HL-60 (cell line): ENCODE results near the gene LGALS9.
A peak's percentile ranks its signal among the peaks of the same experiment; 100 is the strongest.
"Not testable (repeated sequence)": the region's sequence is repeated elsewhere in the genome, so short reads cannot be mapped to it uniquely, and the experiment has no call there.

Experiments
- DNase-seq, 2 experiments: peaks; one replicate each; pipeline ENCODE4 v3.0.0-alpha.2; 2010 to 2020; ENCODE audit warnings: low read depth in 1 of 2, low spot score in 1 of 2
- H3K27ac ChIP-seq: fragments of 250-450 bp; sonication (Bioruptor Pico); replicated peaks from 2 replicates; pipeline ENCODE4 v1.5.1; 2020; ENCODE audit warnings: mild to moderate bottlenecking, moderate library complexity
- H3K27me3 ChIP-seq: fragments of 250-450 bp; sonication (Bioruptor Pico); 2 replicates; pipeline ENCODE4 v1.5.1; 2021; ENCODE audit warnings: mild to moderate bottlenecking, moderate library complexity; ENCODE audit not compliant: insufficient read depth, poor library complexity, severe bottlenecking
- H3K4me3 ChIP-seq: replicated peaks from 2 replicates; pipeline ENCODE4 v1.5.1; 2011; ENCODE audit warnings: mild to moderate bottlenecking, control low read depth, low read length; ENCODE audit not compliant: insufficient read depth
- CTCF ChIP-seq: IDR thresholded peaks from one replicate; pipeline ENCODE4 v1.5.1; 2011; ENCODE audit warnings: low read length, control low read depth, inconsistent platforms; ENCODE audit not compliant: insufficient read depth
- GABPA ChIP-seq: IDR thresholded peaks from 2 replicates; pipeline ENCODE4 v1.6.1; 2012; ENCODE audit warnings: low read depth
- POLR2AphosphoS5 ChIP-seq: IDR thresholded peaks from 2 replicates; pipeline ENCODE4 v1.6.1; 2012; ENCODE audit warnings: low read depth
- REST ChIP-seq: IDR thresholded peaks from 2 replicates; pipeline ENCODE4 v1.6.1; 2012; ENCODE audit warnings: low read depth; ENCODE audit not compliant: insufficient replicate concordance
- SPI1 ChIP-seq: IDR thresholded peaks from 2 replicates; pipeline ENCODE4 v1.6.1; 2012; ENCODE audit warnings: low read depth, mild to moderate bottlenecking, borderline replicate concordance

Gene LGALS9

GRCh38 chr17:27631897-27632725 lies 1.1 kb downstream of the LGALS9 start:
- 0 out of 2 replicates have a peak, but pooled peaks have one; percentile 20 for TF ChIP-seq POLR2AphosphoS5
- no peak for TF ChIP-seq CTCF
- no peak for TF ChIP-seq REST
- no peak for TF ChIP-seq GABPA
- Histone ChIP-seq H3K27me3 (no peaks in the 10 kb centered on the region), H3K4me3 (peak overlapping the region; percentile 54), H3K27ac (peak overlapping the region; percentile 82)
- DNase-seq: peak in 1 of 2 experiments; percentile 29

- peak; percentile 58 to 74 for DNase-seq
- H3K27ac ChIP-seq: peak overlapping the region; percentile 82
- H3K27me3 ChIP-seq: not testable (repeated sequence)
- peak overlapping the region; percentile 54 for H3K4me3 ChIP-seq
Observed at GRCh38 chr17:27632766-27633165, 1.8 kb downstream of the LGALS9 start.

GRCh38 chr17:27633312-27634025 lies 2.5 kb downstream of the LGALS9 start:
- TF ChIP-seq CTCF (no peak), SPI1 (no peak)
- Histone ChIP-seq H3K4me3 (peak overlapping the region; percentile 54; the same call in 1 of the 2 replicates), H3K27ac (peak overlapping the region; percentile 82), H3K27me3 (no peaks in the 10 kb centered on the region)
- DNase-seq: no peak

GRCh38 chr17:27634026-27634335 lies 3.0 kb downstream of the LGALS9 start:
- H3K27me3 ChIP-seq: no peaks in the 10 kb centered on the region
- TF ChIP-seq SPI1: no peak
- no peak for TF ChIP-seq CTCF
- TF ChIP-seq GABPA: no peak
- TF ChIP-seq REST: no peak
- no peak for TF ChIP-seq POLR2AphosphoS5
- H3K27ac ChIP-seq: peak overlapping the region; percentile 82; the same call in 1 of the 2 replicates
- H3K4me3 ChIP-seq: no peak overlapping the region
- DNase-seq: no peak
